Mucosa of descending colon (tissue), 3 donors: ENCODE measurements around the gene RTEL1. TPM values are rescaled to one million over a fixed set of nuclear protein-coding genes. Genes with fewer than 3 reads are reported as not detected.
A peak's percentile ranks its signal among the peaks of the same experiment; 100 is the strongest.

ENCODE experiments used
- ATAC-seq: fragments of 200-7000 bp; cut with Tn5 transposase; one replicate; pipeline ENCODE4 v1.9.1; 2020; ENCODE audit warnings: mild to moderate bottlenecking, moderate library complexity
- DNase-seq, 3 donors: peaks; one replicate each; pipeline ENCODE4 v3.0.0-alpha.2; 2020
- H3K36me3 ChIP-seq: fragments of 200-600 bp; one replicate; pipeline ENCODE4 v1.8.0; 2021; ENCODE audit warnings: low read depth, mild to moderate bottlenecking
- H3K4me1 ChIP-seq: fragments of 200-600 bp; one replicate; pipeline ENCODE4 v1.8.0; 2021; ENCODE audit warnings: low read depth, mild to moderate bottlenecking
- H3K4me3 ChIP-seq: fragments of 200-600 bp; one replicate; pipeline ENCODE4 v1.8.0; 2021; ENCODE audit warnings: mild to moderate bottlenecking
- H3K9me3 ChIP-seq: fragments of 200-600 bp; one replicate; pipeline ENCODE4 v1.8.0; 2021; ENCODE audit warnings: mild to moderate bottlenecking
- CTCF ChIP-seq: fragments of 200-600 bp; IDR thresholded peaks from one replicate; pipeline ENCODE4 v1.8.0; 2022; ENCODE audit warnings: antibody characterized with exemption, mild to moderate bottlenecking
- intact Hi-C, 2 donors: fragments of 100-400 bp; cut with DNase I in 1 of 2; cut with micrococcal nuclease in 1 of 2; formaldehyde crosslinking; loops; one replicate each; pipeline versions ENCODE4 v1.11.0 to v1.11.1; 2022; cut with DNase I, micrococcal nuclease
- total RNA-seq, 3 donors: library from RNA; stranded (reverse); fragmentation: NEBNext Ultra II Directional in 2 of 3; extraction: Animal tissue kit (Norgen Biotek cat#: 25700) in 2 of 3; gene quantifications; one replicate each; pipeline versions ENCODE4 v1.2.1 to v1.2.4, GENCODE V29; 2021 to 2023
- donor health status: DM: no; HTN: no; CAD: no; lungs with moderate emphysema.
- donor health status: DM: no; HTN: no; CAD: no.
- donor health status: DM: no; HTN: yes; CAD: no.

The RTEL1 gene
- total RNA-seq, 3 donors from 2014 or later: 23.5 to 42.8 (median 34.2) TPM

- intact Hi-C loops: no loop called here
- peaks cover 3% of the 10 kb centered on the region for H3K36me3 ChIP-seq
- DNase-seq (peak in 1 of 3 donors; percentile 8), ATAC-seq (no peak)
- no peak for TF ChIP-seq CTCF
- no peaks in the 10 kb centered on the region for H3K4me1 ChIP-seq
- no peaks in the 10 kb centered on the region for H3K9me3 ChIP-seq
- no peak overlapping the region for H3K4me3 ChIP-seq
Measured at GRCh38 chr20:63620991-63621390, 37.1 kb upstream of the RTEL1 start.

GRCh38 chr20:63622096-63622495 is 36.0 kb upstream of the RTEL1 start:
- DNase-seq (peak in 1 of 3 donors; percentile 20), ATAC-seq (no peak)
- Histone ChIP-seq H3K4me3 (no peak overlapping the region), H3K4me1 (no peaks in the 10 kb centered on the region), H3K36me3 (peaks cover 3% of the 10 kb centered on the region), H3K9me3 (no peaks in the 10 kb centered on the region)
- no peak for TF ChIP-seq CTCF
- intact Hi-C loops: no loop called here

GRCh38 chr20:63622732-63623131 is 35.4 kb upstream of the RTEL1 start:
- no peak for TF ChIP-seq CTCF
- intact Hi-C loops: no loop called here

GRCh38 chr20:63624486-63624885 is 33.6 kb upstream of the RTEL1 start:
- peaks cover 10% of the 10 kb centered on the region for H3K4me1 ChIP-seq
- no peak for ATAC-seq
- H3K9me3 ChIP-seq: no peaks in the 10 kb centered on the region
- H3K4me3 ChIP-seq: no peak overlapping the region
- intact Hi-C loops: no loop called here
- peak in 1 of 3 donors; percentile 29 for DNase-seq
- TF ChIP-seq CTCF: no peak
- no peaks in the 10 kb centered on the region for H3K36me3 ChIP-seq

More at GRCh38 chr20:63622732-63623131, 35.4 kb upstream of the RTEL1 start:
- ATAC-seq (no peak), DNase-seq (peak in 1 of 3 donors; percentile 46)
- Histone ChIP-seq H3K4me1 (no peaks in the 10 kb centered on the region), H3K4me3 (no peak overlapping the region), H3K36me3 (peaks cover 3% of the 10 kb centered on the region), H3K9me3 (no peaks in the 10 kb centered on the region)

GRCh38 chr20:63625771-63626423 is 32.2 kb upstream of the RTEL1 start:
- H3K4me3 ChIP-seq: peak overlapping the region; percentile 90

More at GRCh38 chr20:63625771-63626423, 32.2 kb upstream of the RTEL1 start:
- no peak for ATAC-seq
- no peaks in the 10 kb centered on the region for H3K9me3 ChIP-seq
- H3K4me1 ChIP-seq: peaks cover 10% of the 10 kb centered on the region
- peak; percentile 41 to 75 (median 60) for DNase-seq
- no peaks in the 10 kb centered on the region for H3K36me3 ChIP-seq
- intact Hi-C loops: no loop called here
- no peak for TF ChIP-seq CTCF
